Endothelial cell of umbilical vein (primary cell): Measurements from ENCODE around the gene HK1. TPM values are rescaled to one million over a fixed set of nuclear protein-coding genes. Genes with fewer than 3 reads are reported as not detected.

Experiments used
- BruUV-seq: library from RNA; stranded (reverse); fragments of 400-500 nt; replicated peaks from 2 replicates; lab custom pipeline; 2021; lab: Mats Ljungman, UMichigan
- CTCF ChIA-PET: fragments of 300-600, 350-600 bp; sonication (Branson Sonifier 250); formaldehyde crosslinking; loops from one replicate; lab custom pipeline; 2021; ENCODE audit warnings: antibody characterized with exemption, inconsistent platforms; lab: Charles Lee
- POLR2A ChIA-PET: fragments of 300-600, 350-600 bp; sonication (Branson Sonifier 250); formaldehyde crosslinking; loops from one replicate; lab custom pipeline; 2021; ENCODE audit warnings: antibody characterized with exemption, inconsistent platforms; lab: Charles Lee
- DNase-seq: peaks from one replicate; pipeline ENCODE4 v3.0.0-alpha.2; 2011; ENCODE audit warnings: low read depth, low spot score
- FAIRE-seq: peaks from 2 replicates; lab custom pipeline; 2011; peaks lifted over from hg19 to GRCh38; lab: Jason Lieb, UNC
- H2AFZ ChIP-seq: 2 replicates; pipeline ENCODE4 v1.6.0; 2012; ENCODE audit warnings: low read depth, low read length, control low read depth, inconsistent platforms
- H3K27ac ChIP-seq: 2 replicates; pipeline ENCODE4 v1.5.1; 2011; ENCODE audit warnings: low read depth, mild to moderate bottlenecking, control low read depth, low read length, moderate library complexity; ENCODE audit not compliant: insufficient read depth
- H3K27me3 ChIP-seq, 2 experiments: 2 replicates each; pipeline versions ENCODE4 v1.6.0 to v1.6.1; 2011; ENCODE audit warnings: low read length in 2 of 2, mixed read lengths in 1 of 2; ENCODE audit not compliant: control insufficient read depth in 2 of 2, insufficient read depth in 2 of 2
- H3K36me3 ChIP-seq, 2 experiments: 2 replicates in 1 of 2; 3 replicates in 1 of 2; pipeline ENCODE4 v1.5.1; 2011; ENCODE audit warnings: low read length in 2 of 2, mild to moderate bottlenecking in 1 of 2, moderate library complexity in 1 of 2; ENCODE audit not compliant: control insufficient read depth in 2 of 2, insufficient read depth in 2 of 2; ENCODE audit errors: extremely low read depth in 1 of 2
- H3K4me1 ChIP-seq: 3 replicates; pipeline ENCODE4 v1.5.1; 2011; ENCODE audit warnings: mild to moderate bottlenecking, low read length; ENCODE audit not compliant: control insufficient read depth, insufficient read depth; ENCODE audit errors: extremely low read depth
- H3K4me2 ChIP-seq: 2 replicates; pipeline ENCODE4 v1.6.1; 2011; ENCODE audit warnings: low read length, control low read depth, mixed read lengths; ENCODE audit not compliant: insufficient read depth
- H3K4me3 ChIP-seq, 3 experiments: fragments of 200-600 bp in 1 of 3; sonication (generic), shearing (Covaris generic) in 1 of 3; replicated peaks in 1 of 3; 2 replicates each; pipeline ENCODE4 v1.5.1; 2011 to 2016; ENCODE audit warnings: control low read depth in 3 of 3, low read length in 3 of 3, mild to moderate bottlenecking in 2 of 3, inconsistent platforms in 1 of 3, low read depth in 1 of 3, moderate library complexity in 1 of 3; ENCODE audit not compliant: insufficient read depth in 1 of 3
- H3K79me2 ChIP-seq: 2 replicates; pipeline ENCODE4 v1.6.0; 2012; ENCODE audit warnings: low read length, inconsistent platforms; ENCODE audit not compliant: control insufficient read depth, insufficient read depth
- H3K9ac ChIP-seq: replicated peaks from 2 replicates; pipeline ENCODE3; 2011; ENCODE audit warnings: low read length, control low read depth; ENCODE audit not compliant: insufficient read depth; ENCODE audit errors: extremely low read depth
- H3K9me1 ChIP-seq: replicated peaks from 3 replicates; pipeline ENCODE4 v1.6.0; 2011; ENCODE audit warnings: mild to moderate bottlenecking, low read length; ENCODE audit not compliant: control insufficient read depth, insufficient read depth; ENCODE audit errors: extremely low read depth
- H3K9me3 ChIP-seq: replicated peaks from 2 replicates; pipeline ENCODE4 v1.5.1; 2012; ENCODE audit warnings: low read length, inconsistent platforms; ENCODE audit not compliant: control insufficient read depth, insufficient read depth
- H4K20me1 ChIP-seq: replicated peaks from 2 replicates; pipeline ENCODE3; 2011; ENCODE audit warnings: mild to moderate bottlenecking, low read length; ENCODE audit not compliant: control insufficient read depth, insufficient read depth; ENCODE audit errors: extremely low read depth
- EZH2 ChIP-seq: IDR thresholded peaks from 2 replicates; pipeline ENCODE4 v1.6.1; 2012; ENCODE audit warnings: borderline replicate concordance, low read depth, mild to moderate bottlenecking, moderate library complexity, low read length, inconsistent platforms; ENCODE audit not compliant: severe bottlenecking
- FOS ChIP-seq: IDR thresholded peaks from 2 replicates; pipeline ENCODE4 v1.6.1; 2011; ENCODE audit warnings: mild to moderate bottlenecking, low read length, moderate library complexity, borderline replicate concordance; ENCODE audit not compliant: insufficient read depth
- POLR2A ChIP-seq: IDR thresholded peaks from 2 replicates; pipeline ENCODE4 v1.6.1; 2012; ENCODE audit warnings: low read depth, mild to moderate bottlenecking, control low read depth, low read length
- POLR2AphosphoS5 ChIP-seq: IDR thresholded peaks from 2 replicates; pipeline ENCODE4 v1.6.1; 2012; ENCODE audit warnings: low read depth, mild to moderate bottlenecking, control low read depth, low read length, moderate library complexity; ENCODE audit not compliant: insufficient read depth
- dilution Hi-C: fragments of 300-500 bp; cut with MboI; formaldehyde crosslinking; loops from one replicate; pipeline ENCODE4 v1.15.0; 2019; ENCODE audit warnings: low sequenced_read_pairs; ENCODE audit not compliant: extremely low pct_ligation_motif_present
- intact Hi-C: fragments of 100-400 bp; cut with micrococcal nuclease; formaldehyde crosslinking; loops from one replicate; pipeline ENCODE4 v1.10.0; 2022
- polyA plus RNA-seq, 4 experiments: library from polyadenylated mRNA; depleted of rRNA in 3 of 4; stranded (reverse) in 3 of 4; unstranded in 1 of 4; fragments of >200 nt; gene quantifications; 2 replicates each; pipeline versions ENCODE4 v1.2.1 to v1.2.3, GENCODE V29; 2011 to 2012; ENCODE audit warnings: missing spikeins in 1 of 4
- total RNA-seq: library from RNA; stranded (reverse); gene quantifications from 2 replicates; pipeline ENCODE4 v1.2.3, GENCODE V29; 2021
- TF ChIP-seq, protein P1 (sequence below), 2 donors: IDR thresholded peaks; 1 replicate in 1 of 2; 2 replicates in 1 of 2; pipeline ENCODE4 v1.5.1; 2011; ENCODE audit warnings: low read length in 2 of 2, mild to moderate bottlenecking in 2 of 2, moderate library complexity in 2 of 2, control low read depth in 1 of 2, inconsistent platforms in 1 of 2, low read depth in 1 of 2; ENCODE audit not compliant: insufficient read depth in 1 of 2; ENCODE audit errors: extremely low read depth in 1 of 2

Gene HK1
- total and polyA plus RNA-seq, 2 donors (not counting 3 experiments of a cell fraction or from before 2014, with no cell fraction given): 50.8 to 121 TPM

GRCh38 chr10:69346776-69347175 lies 68.5 kb downstream of the HK1 start:
- dilution Hi-C loops (no loop called here), intact Hi-C loops (loop anchor here (1.0 to 5.0 kb wide), 2 partner anchors 9 to 46 kb away; no protein-coding TSS in a partner anchor)
- CTCF ChIA-PET: no interaction called here
- Histone ChIP-seq H3K4me1 (peaks cover 50% of the 10 kb centered on the region), H3K9me3 (no peaks in the 10 kb centered on the region), H3K9me1 (no peaks in the 10 kb centered on the region), H2AFZ (no peak overlapping the region), H3K36me3 (peaks cover 0 to 3% of the 10 kb centered on the region in 2 experiments), H3K4me2 (peak overlapping the region; percentile 84), H3K27ac (peak overlapping the region; percentile 84), H3K79me2 (peaks cover 54% of the 10 kb centered on the region), H3K4me3 (no peak overlapping the region), H4K20me1 (no peaks in the 10 kb centered on the region), H3K9ac (no peak overlapping the region), H3K27me3 (no peaks in the 10 kb centered on the region)
- TSS peak; percentile 12 for BruUV-seq
- DNase-seq (no peak), FAIRE-seq (no peak)
- TF ChIP-seq, protein P1, sequence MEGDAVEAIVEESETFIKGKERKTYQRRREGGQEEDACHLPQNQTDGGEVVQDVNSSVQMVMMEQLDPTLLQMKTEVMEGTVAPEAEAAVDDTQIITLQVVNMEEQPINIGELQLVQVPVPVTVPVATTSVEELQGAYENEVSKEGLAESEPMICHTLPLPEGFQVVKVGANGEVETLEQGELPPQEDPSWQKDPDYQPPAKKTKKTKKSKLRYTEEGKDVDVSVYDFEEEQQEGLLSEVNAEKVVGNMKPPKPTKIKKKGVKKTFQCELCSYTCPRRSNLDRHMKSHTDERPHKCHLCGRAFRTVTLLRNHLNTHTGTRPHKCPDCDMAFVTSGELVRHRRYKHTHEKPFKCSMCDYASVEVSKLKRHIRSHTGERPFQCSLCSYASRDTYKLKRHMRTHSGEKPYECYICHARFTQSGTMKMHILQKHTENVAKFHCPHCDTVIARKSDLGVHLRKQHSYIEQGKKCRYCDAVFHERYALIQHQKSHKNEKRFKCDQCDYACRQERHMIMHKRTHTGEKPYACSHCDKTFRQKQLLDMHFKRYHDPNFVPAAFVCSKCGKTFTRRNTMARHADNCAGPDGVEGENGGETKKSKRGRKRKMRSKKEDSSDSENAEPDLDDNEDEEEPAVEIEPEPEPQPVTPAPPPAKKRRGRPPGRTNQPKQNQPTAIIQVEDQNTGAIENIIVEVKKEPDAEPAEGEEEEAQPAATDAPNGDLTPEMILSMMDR (IDR thresholded peaks at IDR 0.05; ENCODE audit: extremely low read depth in 1 of 2, insufficient read depth in 1 of 2, low read depth in 1 of 2, low read length in 2 of 2): no peak
- TF ChIP-seq FOS: no peak
- TF ChIP-seq POLR2A: no peak
- no peak for TF ChIP-seq POLR2AphosphoS5
- no peak for TF ChIP-seq EZH2
- POLR2A ChIA-PET: no interaction called here
